ENCODE results near the gene IGSF22. TPM values are rescaled to one million over a fixed set of nuclear protein-coding genes. Genes with fewer than 3 reads are reported as not detected.

IGSF22 gene
- total RNA-seq, 1 experiment from 2014 or later, result not detected

DNA sequence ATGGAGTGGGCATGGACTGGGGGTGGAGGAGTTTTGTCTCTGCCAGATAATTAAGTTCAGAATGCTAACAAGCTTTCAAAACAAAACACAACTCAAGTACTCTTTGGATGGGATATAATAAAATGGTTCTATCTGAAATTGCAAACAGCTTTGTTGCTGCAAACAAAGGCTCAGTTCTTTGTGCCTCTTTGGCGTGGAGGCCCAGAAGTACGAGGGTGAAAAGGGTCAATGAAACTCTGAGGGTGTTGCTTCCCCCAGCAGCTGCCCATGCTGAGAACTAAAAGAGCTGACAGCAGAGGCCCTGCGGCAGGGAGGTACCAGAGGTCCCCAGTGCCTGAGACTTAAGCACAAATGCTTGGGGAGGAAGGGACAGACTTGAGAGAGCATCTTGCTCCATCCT is 26.5 kb upstream of the IGSF22 start:
- Histone ChIP-seq H4K20me1 (ENCODE audit: insufficient read depth, low read depth, low read length) (no peaks in the 10 kb centered on the region), H3K9ac (ENCODE audit: low read length) (no peak overlapping the region), H3K27me3 (ENCODE audit: low read length) (no peaks in the 10 kb centered on the region), H3K9me3 (ENCODE audit: low read length) (no peaks in the 10 kb centered on the region), H3K79me2 (ENCODE audit: low read length) (no peaks in the 10 kb centered on the region), H3K4me2 (ENCODE audit: low read depth, low read length, poor library complexity, severe bottlenecking) (no peak overlapping the region), H3K27ac (ENCODE audit: low read length) (no peak overlapping the region), H3K4me1 (ENCODE audit: low read length) (no peaks in the 10 kb centered on the region), H3K36me3 (ENCODE audit: insufficient read depth, low read length) (no peaks in the 10 kb centered on the region), H2AFZ (ENCODE audit: low read length) (no peak overlapping the region), H3K9me2 (replicated peaks; ENCODE audit: insufficient read depth, low read length) (no peaks in the 10 kb centered on the region), H3K4me3 (ENCODE audit: low read length) (no peak overlapping the region)
- no peak for DNase-seq

DNA sequence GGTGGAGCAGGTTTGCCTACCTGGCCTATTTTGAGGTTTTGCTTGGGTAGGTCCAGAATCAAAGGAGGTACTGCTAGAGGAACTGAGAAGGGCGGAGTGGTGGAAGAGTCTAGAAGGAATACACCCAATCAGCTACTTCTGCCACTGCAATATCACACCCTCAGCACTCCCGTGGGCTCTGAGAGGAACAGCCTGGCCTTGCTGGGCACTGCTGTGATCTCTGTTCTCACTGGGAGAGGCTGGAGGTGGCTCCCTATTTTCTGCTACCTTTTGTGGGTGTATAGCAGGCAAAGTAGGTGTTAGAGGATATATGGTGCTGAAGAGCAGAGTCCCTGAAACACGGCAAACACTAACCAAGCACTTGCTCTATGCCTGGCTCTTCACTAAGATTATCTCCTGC is 25.0 kb upstream of the IGSF22 start:
- Histone ChIP-seq H3K9me3 (ENCODE audit: low read length) (no peaks in the 10 kb centered on the region), H2AFZ (ENCODE audit: low read length) (no peak overlapping the region), H3K4me1 (ENCODE audit: low read length) (no peaks in the 10 kb centered on the region), H3K27ac (ENCODE audit: low read length) (no peak overlapping the region), H3K9ac (ENCODE audit: low read length) (no peak overlapping the region), H4K20me1 (ENCODE audit: insufficient read depth, low read depth, low read length) (no peaks in the 10 kb centered on the region), H3K4me2 (ENCODE audit: low read depth, low read length, poor library complexity, severe bottlenecking) (no peak overlapping the region), H3K79me2 (ENCODE audit: low read length) (no peaks in the 10 kb centered on the region), H3K9me2 (replicated peaks; ENCODE audit: insufficient read depth, low read length) (no peaks in the 10 kb centered on the region), H3K4me3 (ENCODE audit: low read length) (no peak overlapping the region), H3K27me3 (ENCODE audit: low read length) (no peaks in the 10 kb centered on the region), H3K36me3 (ENCODE audit: insufficient read depth, low read length) (no peaks in the 10 kb centered on the region)
- DNase-seq, result no peak

DNA sequence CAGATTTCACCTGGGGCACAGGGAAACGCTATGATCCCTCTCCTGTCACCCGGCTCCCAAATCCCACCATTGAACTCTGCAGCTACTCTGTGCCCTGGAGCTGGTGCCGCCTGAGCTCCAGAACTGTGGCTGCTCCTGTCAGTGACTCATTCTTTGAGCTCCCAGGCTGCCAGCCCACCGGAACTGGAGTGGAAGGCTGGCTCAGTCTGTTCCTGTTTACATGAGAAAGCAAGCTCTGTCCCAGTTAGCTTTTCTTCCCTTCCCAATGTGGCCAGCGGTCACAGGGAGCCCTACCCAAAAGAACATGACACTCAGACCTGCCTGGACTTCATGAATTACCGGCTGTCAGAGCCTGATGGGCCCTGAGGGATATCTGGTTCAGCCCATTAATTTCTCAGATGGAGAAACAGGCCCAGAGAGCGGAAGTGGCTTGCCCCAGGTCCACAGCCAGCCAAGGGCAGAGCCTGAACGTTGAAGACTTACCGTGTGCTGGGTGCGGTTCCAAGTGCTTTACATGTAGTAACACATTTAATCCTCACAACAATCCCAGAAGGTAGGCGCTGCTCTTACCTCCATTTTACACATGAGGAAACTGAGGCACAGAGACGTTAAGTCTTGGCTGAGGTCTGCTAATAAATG is 23.8 kb upstream of the IGSF22 start:
- no peaks in the 10 kb centered on the region for H3K27me3 ChIP-seq (ENCODE audit: low read length)
- H3K9me2 ChIP-seq (replicated peaks; ENCODE audit: insufficient read depth, low read length), result no peaks in the 10 kb centered on the region
- H3K4me3 ChIP-seq (ENCODE audit: low read length), result no peak overlapping the region
- no peaks in the 10 kb centered on the region for H3K79me2 ChIP-seq (ENCODE audit: low read length)
- H3K4me1 ChIP-seq (ENCODE audit: low read length), result no peaks in the 10 kb centered on the region
- no peaks in the 10 kb centered on the region for H3K36me3 ChIP-seq (ENCODE audit: insufficient read depth, low read length)
- H3K27ac ChIP-seq (ENCODE audit: low read length), result no peak overlapping the region
- no peak overlapping the region for H3K9ac ChIP-seq (ENCODE audit: low read length)
- H3K9me3 ChIP-seq (ENCODE audit: low read length), result no peaks in the 10 kb centered on the region
- no peak for DNase-seq
- no peak overlapping the region for H3K4me2 ChIP-seq (ENCODE audit: low read depth, low read length, poor library complexity, severe bottlenecking)
- no peak overlapping the region; the same call in 1 of the 2 replicates for H2AFZ ChIP-seq (ENCODE audit: low read length)
- H4K20me1 ChIP-seq (ENCODE audit: insufficient read depth, low read depth, low read length), result no peaks in the 10 kb centered on the region

DNA sequence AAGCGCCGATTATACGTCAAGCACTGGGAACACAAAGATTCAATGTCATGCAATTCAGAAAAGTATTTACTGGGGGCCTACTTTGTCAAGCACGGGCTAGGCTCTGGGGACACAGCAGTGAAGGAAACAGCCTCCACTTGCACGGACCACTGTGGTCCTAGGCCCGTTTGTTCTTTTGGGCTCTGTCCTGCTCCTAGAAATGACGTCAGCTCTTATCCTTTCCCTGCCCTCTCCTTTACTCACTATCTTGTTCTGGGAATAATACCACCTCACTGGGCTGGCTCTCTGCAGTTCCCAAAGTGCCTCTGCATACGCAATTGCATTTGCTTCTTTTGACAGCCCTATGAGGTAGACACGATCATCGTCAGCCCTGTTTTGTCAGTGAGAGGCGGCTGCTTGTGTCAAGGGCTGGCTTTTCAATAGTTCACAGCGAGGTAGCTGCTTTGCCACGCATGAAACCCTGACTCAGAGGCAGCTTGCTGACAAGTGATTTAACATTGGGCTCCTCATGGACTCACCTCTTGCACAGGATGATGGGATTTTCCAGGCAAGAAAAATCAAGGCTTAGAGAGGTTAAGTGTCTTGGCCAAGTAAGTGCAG is 22.9 kb upstream of the IGSF22 start:
- Histone ChIP-seq H3K9ac (ENCODE audit: low read length) (no peak overlapping the region), H3K9me2 (replicated peaks; ENCODE audit: insufficient read depth, low read length) (no peaks in the 10 kb centered on the region), H4K20me1 (ENCODE audit: insufficient read depth, low read depth, low read length) (no peaks in the 10 kb centered on the region), H3K79me2 (ENCODE audit: low read length) (no peaks in the 10 kb centered on the region), H3K27me3 (ENCODE audit: low read length) (no peaks in the 10 kb centered on the region), H3K4me2 (ENCODE audit: low read depth, low read length, poor library complexity, severe bottlenecking) (no peak overlapping the region), H3K36me3 (ENCODE audit: insufficient read depth, low read length) (no peaks in the 10 kb centered on the region), H2AFZ (ENCODE audit: low read length) (0 out of 2 replicates have a peak overlapping the region, but pooled peaks have one; percentile 30), H3K4me1 (ENCODE audit: low read length) (no peaks in the 10 kb centered on the region), H3K27ac (ENCODE audit: low read length) (no peak overlapping the region), H3K9me3 (ENCODE audit: low read length) (no peaks in the 10 kb centered on the region), H3K4me3 (ENCODE audit: low read length) (no peak overlapping the region)
- no peak for DNase-seq

DNA sequence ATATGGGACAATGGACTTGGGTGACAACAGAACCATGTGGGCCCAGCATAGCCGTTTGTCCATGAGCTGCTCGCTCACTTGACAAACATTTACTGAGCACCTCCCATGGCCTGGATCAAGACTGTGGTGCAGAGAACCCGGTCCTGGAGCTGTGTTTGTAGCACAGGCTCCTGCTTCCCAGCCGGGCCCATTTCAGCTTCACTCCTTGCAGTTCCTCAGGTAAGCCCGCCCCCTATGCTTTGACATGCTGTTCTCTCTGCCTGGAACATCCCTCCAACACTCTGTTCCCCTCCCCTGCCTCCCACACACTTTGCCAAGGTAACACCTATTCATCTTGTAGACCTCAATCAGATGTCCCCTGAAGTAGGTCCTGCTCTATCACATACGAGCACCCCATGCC is 19.3 kb upstream of the IGSF22 start:
- H3K36me3 ChIP-seq (ENCODE audit: insufficient read depth, low read length), result no peaks in the 10 kb centered on the region
- H2AFZ ChIP-seq (ENCODE audit: low read length), result no peak overlapping the region
- H3K27me3 ChIP-seq (ENCODE audit: low read length), result no peaks in the 10 kb centered on the region
- H3K9me2 ChIP-seq (replicated peaks; ENCODE audit: insufficient read depth, low read length), result no peaks in the 10 kb centered on the region
- no peak overlapping the region for H3K4me2 ChIP-seq (ENCODE audit: low read depth, low read length, poor library complexity, severe bottlenecking)
- H3K9ac ChIP-seq (ENCODE audit: low read length), result no peak overlapping the region
- no peak overlapping the region for H3K4me3 ChIP-seq (ENCODE audit: low read length)
- H3K9me3 ChIP-seq (ENCODE audit: low read length), result no peaks in the 10 kb centered on the region
- H3K4me1 ChIP-seq (ENCODE audit: low read length), result no peaks in the 10 kb centered on the region
- DNase-seq, result no peak
- no peaks in the 10 kb centered on the region for H3K79me2 ChIP-seq (ENCODE audit: low read length)
- no peaks in the 10 kb centered on the region for H4K20me1 ChIP-seq (ENCODE audit: insufficient read depth, low read depth, low read length)
- H3K27ac ChIP-seq (ENCODE audit: low read length), result no peak overlapping the region

DNA sequence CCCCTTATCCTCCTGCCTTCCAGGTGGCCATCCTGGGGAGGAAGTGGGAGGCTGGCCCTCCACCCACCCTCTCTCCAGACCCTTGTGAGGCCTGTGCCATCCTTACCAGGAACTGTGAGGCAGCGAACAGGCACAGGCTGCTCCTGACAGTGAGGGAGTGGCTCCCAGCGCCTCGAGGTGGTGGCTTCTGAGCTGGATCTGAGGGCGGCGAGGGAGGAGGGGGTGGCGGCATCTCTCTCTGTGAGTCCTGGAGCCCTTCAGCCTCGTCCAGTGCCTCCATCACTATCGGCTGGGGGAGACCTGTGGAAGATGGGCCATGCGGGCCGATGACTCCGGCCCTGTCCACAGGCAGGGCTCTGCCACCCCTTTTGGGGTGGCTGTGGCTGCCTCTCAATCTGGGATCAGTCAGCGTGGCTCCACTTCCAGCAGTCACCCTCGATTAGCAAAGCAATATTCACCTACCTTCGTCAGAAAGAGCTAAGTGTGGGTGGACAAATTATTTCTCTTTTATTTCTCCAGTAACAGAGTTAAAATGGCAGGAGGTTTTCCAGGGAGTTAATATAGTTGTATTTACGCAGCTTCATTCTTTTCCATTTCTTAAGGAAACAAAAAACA is 18.0 kb upstream of the IGSF22 start:
- H3K9ac ChIP-seq (ENCODE audit: low read length), result no peak overlapping the region
- H3K36me3 ChIP-seq (ENCODE audit: insufficient read depth, low read length), result no peaks in the 10 kb centered on the region
- H2AFZ ChIP-seq (ENCODE audit: low read length), result no peak overlapping the region
- H4K20me1 ChIP-seq (ENCODE audit: insufficient read depth, low read depth, low read length), result no peaks in the 10 kb centered on the region
- H3K9me3 ChIP-seq (ENCODE audit: low read length), result no peaks in the 10 kb centered on the region
- no peaks in the 10 kb centered on the region for H3K79me2 ChIP-seq (ENCODE audit: low read length)
- H3K9me2 ChIP-seq (replicated peaks; ENCODE audit: insufficient read depth, low read length), result no peaks in the 10 kb centered on the region
- no peak overlapping the region for H3K27ac ChIP-seq (ENCODE audit: low read length)
- no peak overlapping the region for H3K4me2 ChIP-seq (ENCODE audit: low read depth, low read length, poor library complexity, severe bottlenecking)
- no peaks in the 10 kb centered on the region for H3K27me3 ChIP-seq (ENCODE audit: low read length)
- no peaks in the 10 kb centered on the region for H3K4me1 ChIP-seq (ENCODE audit: low read length)
- DNase-seq, result no peak
- H3K4me3 ChIP-seq (ENCODE audit: low read length), result no peak overlapping the region

DNA sequence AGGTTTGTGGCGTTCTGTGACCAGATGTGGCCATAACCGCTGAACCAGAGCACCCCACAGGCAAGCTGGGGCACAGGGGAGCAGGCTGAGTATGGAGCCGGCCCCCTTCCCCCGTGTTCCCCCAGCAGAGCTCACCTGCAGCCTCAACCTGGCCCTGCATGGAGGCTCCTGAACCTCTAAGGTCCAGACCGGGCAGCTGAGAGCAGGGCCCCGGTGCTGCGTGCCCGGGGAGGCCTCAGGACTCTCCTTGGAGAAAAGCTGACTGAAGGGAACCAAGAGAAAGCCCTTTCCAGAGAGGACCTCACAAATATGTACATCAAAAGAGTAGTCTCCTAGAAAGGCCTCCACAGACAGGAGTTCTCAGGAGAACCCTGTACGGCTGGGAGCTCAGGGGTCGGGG is 17.4 kb upstream of the IGSF22 start:
- no peaks in the 10 kb centered on the region for H3K4me1 ChIP-seq (ENCODE audit: low read length)
- H3K9me3 ChIP-seq (ENCODE audit: low read length), result no peaks in the 10 kb centered on the region
- no peak overlapping the region for H3K9ac ChIP-seq (ENCODE audit: low read length)
- H2AFZ ChIP-seq (ENCODE audit: low read length), result no peak overlapping the region
- H3K9me2 ChIP-seq (replicated peaks; ENCODE audit: insufficient read depth, low read length), result no peaks in the 10 kb centered on the region
- H3K4me2 ChIP-seq (ENCODE audit: low read depth, low read length, poor library complexity, severe bottlenecking), result no peak overlapping the region
- H3K36me3 ChIP-seq (ENCODE audit: insufficient read depth, low read length), result no peaks in the 10 kb centered on the region
- H3K27ac ChIP-seq (ENCODE audit: low read length), result no peak overlapping the region
- no peaks in the 10 kb centered on the region for H4K20me1 ChIP-seq (ENCODE audit: insufficient read depth, low read depth, low read length)
- no peak overlapping the region for H3K4me3 ChIP-seq (ENCODE audit: low read length)
- no peak for DNase-seq
- no peaks in the 10 kb centered on the region for H3K27me3 ChIP-seq (ENCODE audit: low read length)
- no peaks in the 10 kb centered on the region for H3K79me2 ChIP-seq (ENCODE audit: low read length)

DNA sequence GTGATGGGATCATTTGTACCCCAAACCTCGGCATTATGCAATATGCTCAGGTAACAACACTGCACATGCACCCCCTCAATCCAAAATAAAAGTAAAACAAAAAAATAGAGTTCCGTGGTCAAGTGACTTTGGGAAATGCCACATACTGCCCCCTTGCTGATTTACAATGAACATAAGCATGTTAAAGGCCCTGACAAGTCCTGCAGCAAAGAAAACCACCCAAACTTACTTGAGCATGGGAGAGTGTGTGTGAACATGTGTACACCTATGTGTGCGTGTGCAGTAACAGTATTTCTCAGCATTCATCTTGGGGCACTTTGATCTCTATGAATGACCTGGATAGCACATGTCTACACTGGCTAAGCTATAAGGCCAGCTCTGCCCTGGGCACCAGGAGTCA is 15.8 kb upstream of the IGSF22 start:
- Histone ChIP-seq H3K79me2 (ENCODE audit: low read length) (no peaks in the 10 kb centered on the region), H4K20me1 (ENCODE audit: insufficient read depth, low read depth, low read length) (no peaks in the 10 kb centered on the region)
- DNase-seq, result no peak

More for the DNA sequence above, 15.8 kb upstream of the IGSF22 start:
- no peak overlapping the region for H3K27ac ChIP-seq (ENCODE audit: low read length)
- H3K27me3 ChIP-seq (ENCODE audit: low read length), result no peaks in the 10 kb centered on the region
- no peaks in the 10 kb centered on the region for H3K36me3 ChIP-seq (ENCODE audit: insufficient read depth, low read length)
- no peaks in the 10 kb centered on the region for H3K9me3 ChIP-seq (ENCODE audit: low read length)
- no peak overlapping the region for H3K4me3 ChIP-seq (ENCODE audit: low read length)
- H3K4me1 ChIP-seq (ENCODE audit: low read length), result no peaks in the 10 kb centered on the region
- no peak overlapping the region for H3K9ac ChIP-seq (ENCODE audit: low read length)
- H3K4me2 ChIP-seq (ENCODE audit: low read depth, low read length, poor library complexity, severe bottlenecking), result no peak overlapping the region
- no peak overlapping the region for H2AFZ ChIP-seq (ENCODE audit: low read length)
- no peaks in the 10 kb centered on the region for H3K9me2 ChIP-seq (replicated peaks; ENCODE audit: insufficient read depth, low read length)
